HEK293 (cell line): ENCODE results near the gene ACVR1.

Source experiments
- AEBP2 ChIP-seq: fragments of 450-650 bp; formaldehyde crosslinking; IDR thresholded peaks from 2 replicates; pipeline ENCODE4 v1.5.1; 2016; ENCODE audit warnings: missing biosample characterization, missing genetic modification characterization, borderline replicate concordance
- INSM2 ChIP-seq: fragments of 450-650 bp; formaldehyde crosslinking; IDR thresholded peaks from 2 replicates; pipeline ENCODE4 v1.5.1; 2016; ENCODE audit warnings: missing biosample characterization, missing genetic modification characterization
- MEIS1 ChIP-seq: sonication (generic); formaldehyde crosslinking; IDR thresholded peaks from 2 replicates; pipeline ENCODE4 v1.8.1; 2022; ENCODE audit warnings: missing genetic modification reagents, mild to moderate bottlenecking, borderline replicate concordance
- PATZ1 ChIP-seq: fragments of 450-650 bp; formaldehyde crosslinking; IDR thresholded peaks from 2 replicates; pipeline ENCODE4 v1.5.1; 2016; ENCODE audit warnings: missing biosample characterization, missing genetic modification characterization
- REPIN1 ChIP-seq: fragments of 450-650 bp; formaldehyde crosslinking; IDR thresholded peaks from 2 replicates; pipeline ENCODE4 v1.5.1; 2017; ENCODE audit warnings: missing biosample characterization, missing genetic modification characterization, low read depth
- SALL2 ChIP-seq: fragments of 450-650 bp; formaldehyde crosslinking; IDR thresholded peaks from 2 replicates; pipeline ENCODE4 v1.5.0; 2017; ENCODE audit warnings: missing biosample characterization, mild to moderate bottlenecking, missing genetic modification characterization, borderline replicate concordance
- SCRT1 ChIP-seq: fragments of 450-650 bp; formaldehyde crosslinking; IDR thresholded peaks from 2 replicates; pipeline ENCODE4 v1.5.1; 2016; ENCODE audit warnings: missing biosample characterization, missing genetic modification characterization, borderline replicate concordance
- SP2 ChIP-seq: fragments of 450-650 bp; formaldehyde crosslinking; IDR thresholded peaks from 2 replicates; pipeline ENCODE4 v1.5.1; 2016; ENCODE audit warnings: missing biosample characterization, missing genetic modification characterization
- SP7 ChIP-seq: fragments of 450-650 bp; formaldehyde crosslinking; IDR thresholded peaks from 2 replicates; pipeline ENCODE4 v1.5.1; 2016; ENCODE audit warnings: missing biosample characterization, missing genetic modification characterization
- TCF7L2 ChIP-seq: IDR thresholded peaks from 2 replicates; pipeline ENCODE4 v1.6.1; 2011; ENCODE audit warnings: low read depth, mild to moderate bottlenecking, inconsistent platforms, low read length, moderate library complexity, borderline replicate concordance
- ZBTB1 ChIP-seq: fragments of 450-650 bp; formaldehyde crosslinking; IDR thresholded peaks from 2 replicates; pipeline ENCODE4 v1.5.1; 2016; ENCODE audit warnings: missing biosample characterization, missing genetic modification characterization
- ZBTB21 ChIP-seq: fragments of 450-650 bp; formaldehyde crosslinking; IDR thresholded peaks from 2 replicates; pipeline ENCODE4 v1.5.1; 2017; ENCODE audit warnings: missing biosample characterization, missing genetic modification characterization
- ZBTB26 ChIP-seq: fragments of 450-650 bp; formaldehyde crosslinking; optimal IDR thresholded peaks from 2 replicates; pipeline ENCODE3; 2016; ENCODE audit warnings: missing biosample characterization, mild to moderate bottlenecking, missing genetic modification characterization
- ZBTB6 ChIP-seq: fragments of 450-650 bp; formaldehyde crosslinking; IDR thresholded peaks from 2 replicates; pipeline ENCODE4 v1.5.1; 2017; ENCODE audit warnings: missing biosample characterization, missing genetic modification characterization
- ZFP3 ChIP-seq: fragments of 450-650 bp; formaldehyde crosslinking; IDR thresholded peaks from 2 replicates; pipeline ENCODE4 v1.5.1; 2016; ENCODE audit warnings: low read depth, missing biosample characterization, missing genetic modification characterization
- ZNF10 ChIP-seq: fragments of 450-650 bp; formaldehyde crosslinking; IDR thresholded peaks from 2 replicates; pipeline ENCODE4 v1.5.1; 2017; ENCODE audit warnings: missing biosample characterization, missing genetic modification characterization
- ZNF114 ChIP-seq: fragments of 450-650 bp; formaldehyde crosslinking; IDR thresholded peaks from 2 replicates; pipeline ENCODE4 v1.5.0; 2017; ENCODE audit warnings: missing biosample characterization, missing genetic modification characterization
- ZNF138 ChIP-seq: fragments of 450-650 bp; formaldehyde crosslinking; IDR thresholded peaks from 2 replicates; pipeline ENCODE4 v1.5.1; 2016; ENCODE audit warnings: missing biosample characterization, missing genetic modification characterization, borderline replicate concordance
- ZNF175 ChIP-seq: fragments of 450-650 bp; formaldehyde crosslinking; IDR thresholded peaks from 2 replicates; pipeline ENCODE4 v1.5.1; 2016; ENCODE audit warnings: missing biosample characterization, missing genetic modification characterization
- ZNF18 ChIP-seq: fragments of 450-650 bp; formaldehyde crosslinking; IDR thresholded peaks from 2 replicates; pipeline ENCODE4 v1.5.1; 2016; ENCODE audit warnings: missing biosample characterization, missing genetic modification characterization
- ZNF266 ChIP-seq: fragments of 450-650 bp; formaldehyde crosslinking; IDR thresholded peaks from 2 replicates; pipeline ENCODE4 v1.5.1; 2016; ENCODE audit warnings: missing biosample characterization, missing genetic modification characterization, low read depth
- ZNF335 ChIP-seq: fragments of 450-650 bp; formaldehyde crosslinking; conservative IDR thresholded peaks from 2 replicates; pipeline ENCODE4 v1.5.1; 2016; ENCODE audit warnings: missing biosample characterization, missing genetic modification characterization
- ZNF350 ChIP-seq: fragments of 450-650 bp; formaldehyde crosslinking; IDR thresholded peaks from 2 replicates; pipeline ENCODE4 v1.5.0; 2017; ENCODE audit warnings: missing biosample characterization, mild to moderate bottlenecking, missing genetic modification characterization
- ZNF404 ChIP-seq: fragments of 450-650 bp; formaldehyde crosslinking; IDR thresholded peaks from 2 replicates; pipeline ENCODE4 v1.5.1; 2017; ENCODE audit warnings: missing biosample characterization, missing genetic modification characterization
- ZNF449 ChIP-seq: fragments of 450-650 bp; formaldehyde crosslinking; IDR thresholded peaks from 2 replicates; pipeline ENCODE4 v1.5.1; 2017; ENCODE audit warnings: missing biosample characterization, mild to moderate bottlenecking, missing genetic modification characterization, moderate library complexity
- ZNF530 ChIP-seq: fragments of 450-650 bp; formaldehyde crosslinking; IDR thresholded peaks from 2 replicates; pipeline ENCODE4 v1.5.1; 2016; ENCODE audit warnings: low read depth, missing biosample characterization, missing genetic modification characterization
- ZNF76 ChIP-seq: fragments of 450-650 bp; formaldehyde crosslinking; IDR thresholded peaks from 2 replicates; pipeline ENCODE4; 2016; ENCODE audit warnings: low read depth, missing biosample characterization, missing genetic modification characterization, borderline replicate concordance
- ZNF776 ChIP-seq: fragments of 450-650 bp; formaldehyde crosslinking; IDR thresholded peaks from 2 replicates; pipeline ENCODE4 v1.5.0; 2017; ENCODE audit warnings: missing biosample characterization, missing genetic modification characterization, borderline replicate concordance
- ZNF830 ChIP-seq: fragments of 450-650 bp; IDR thresholded peaks from 2 replicates; pipeline ENCODE4 v1.5.0; 2018; ENCODE audit warnings: missing biosample characterization, missing genetic modification characterization, low read depth, mild to moderate bottlenecking, moderate library complexity

Gene ACVR1

GRCh38 chr2:157839162-157839801 lies 36.8 kb downstream of the ACVR1 start (continued):
- TF ChIP-seq SP7 (tag by site-specific recombination), result peak; percentile 93
- TF ChIP-seq PATZ1, result no peak; the same call in 1 of the 2 replicates
- no peak for TF ChIP-seq ZNF830 (tag by site-specific recombination)
- no peak for TF ChIP-seq ZNF10 (tag by site-specific recombination)
- TF ChIP-seq ZNF530 (tag by site-specific recombination), result no peak
- no peak for TF ChIP-seq ZNF776 (tag by site-specific recombination)
- TF ChIP-seq ZFP3 (tag by site-specific recombination), result no peak
- no peak for TF ChIP-seq ZBTB26 (tag by site-specific recombination)
- TF ChIP-seq ZNF76 (tag by site-specific recombination), result no peak
- no peak for TF ChIP-seq SCRT1 (tag by site-specific recombination)
- TF ChIP-seq ZNF335, result peak; percentile 55
- no peak for TF ChIP-seq ZNF266 (tag by site-specific recombination)
- peak; percentile 39; the same call in 1 of the 2 replicates for TF ChIP-seq SP2 (tag by site-specific recombination)
- TF ChIP-seq ZNF404, result no peak
- TF ChIP-seq ZNF138 (tag by site-specific recombination), result no peak
- TF ChIP-seq ZBTB21, result peak; percentile 37; the same call in 1 of the 2 replicates
- no peak for TF ChIP-seq ZNF175 (tag by site-specific recombination)
- TF ChIP-seq ZBTB6 (tag by site-specific recombination), result no peak
- no peak for TF ChIP-seq ZNF350 (tag by site-specific recombination)
- peak; percentile 53; the same call in 1 of the 2 replicates for TF ChIP-seq INSM2 (tag by site-specific recombination)
- no peak for TF ChIP-seq ZNF449 (tag by site-specific recombination)
- TF ChIP-seq SALL2 (tag by site-specific recombination), result no peak
- TF ChIP-seq TCF7L2, result peak; percentile 31; the same call in 1 of the 2 replicates
- no peak for TF ChIP-seq ZNF18 (tag by site-specific recombination)
- no peak for TF ChIP-seq ZNF114 (tag by site-specific recombination)
- TF ChIP-seq MEIS1 (CRISPR knock-in tag), result no peak
- TF ChIP-seq ZBTB1 (tag by site-specific recombination), result no peak
- TF ChIP-seq REPIN1, result no peak
- TF ChIP-seq AEBP2, result no peak
